Nephron progenitor cell (in vitro differentiated cells): ENCODE data around the gene HLA-DRB5.
A peak's percentile ranks its signal among the peaks of the same experiment; 100 is the strongest.

ENCODE experiments used
- DNase-seq: peaks from one replicate; pipeline ENCODE4 v3.0.0; 2021
- H3K27ac Mint-ChIP-seq: 2 replicates; pipeline ENCODE4 v1.8.0; 2021; ENCODE audit warnings: mild to moderate bottlenecking, moderate library complexity, mixed read lengths
- H3K27me3 Mint-ChIP-seq: 2 replicates; pipeline ENCODE4 v1.8.0; 2021; ENCODE audit warnings: mild to moderate bottlenecking, low read depth, mixed read lengths; ENCODE audit not compliant: poor library complexity
- H3K36me3 Mint-ChIP-seq: 2 replicates; pipeline ENCODE4 v1.8.0; 2021; ENCODE audit warnings: low read depth, mixed read lengths
- H3K4me1 Mint-ChIP-seq: 2 replicates; pipeline ENCODE4 v1.8.0; 2021; ENCODE audit warnings: mixed read lengths
- H3K4me3 Mint-ChIP-seq: 2 replicates; pipeline ENCODE4 v1.8.0; 2021; ENCODE audit warnings: mild to moderate bottlenecking, moderate library complexity, mixed read lengths
- H3K9me3 Mint-ChIP-seq: 2 replicates; pipeline ENCODE4 v1.8.0; 2021; ENCODE audit warnings: mild to moderate bottlenecking, moderate library complexity, mixed read lengths
- CTCF ChIP-seq: fragments of 200-600 bp; sonication (generic); IDR thresholded peaks from 2 replicates; pipeline ENCODE4 v1.5.0; 2021; ENCODE audit warnings: antibody characterized with exemption

Gene HLA-DRB5

GRCh38 chr6:32519910-32520258, 10.2 kb downstream of the HLA-DRB5 start:
- no peak for TF ChIP-seq CTCF
- H3K36me3 Mint-ChIP-seq: no peaks in the 10 kb centered on the region
- peaks cover 36% of the 10 kb centered on the region for H3K27me3 Mint-ChIP-seq
- H3K4me3 Mint-ChIP-seq: no peak overlapping the region
- H3K4me1 Mint-ChIP-seq: peaks cover 52% of the 10 kb centered on the region
- H3K9me3 Mint-ChIP-seq: no peaks in the 10 kb centered on the region
- DNase-seq: no peak
- no peak overlapping the region for H3K27ac Mint-ChIP-seq

DNA sequence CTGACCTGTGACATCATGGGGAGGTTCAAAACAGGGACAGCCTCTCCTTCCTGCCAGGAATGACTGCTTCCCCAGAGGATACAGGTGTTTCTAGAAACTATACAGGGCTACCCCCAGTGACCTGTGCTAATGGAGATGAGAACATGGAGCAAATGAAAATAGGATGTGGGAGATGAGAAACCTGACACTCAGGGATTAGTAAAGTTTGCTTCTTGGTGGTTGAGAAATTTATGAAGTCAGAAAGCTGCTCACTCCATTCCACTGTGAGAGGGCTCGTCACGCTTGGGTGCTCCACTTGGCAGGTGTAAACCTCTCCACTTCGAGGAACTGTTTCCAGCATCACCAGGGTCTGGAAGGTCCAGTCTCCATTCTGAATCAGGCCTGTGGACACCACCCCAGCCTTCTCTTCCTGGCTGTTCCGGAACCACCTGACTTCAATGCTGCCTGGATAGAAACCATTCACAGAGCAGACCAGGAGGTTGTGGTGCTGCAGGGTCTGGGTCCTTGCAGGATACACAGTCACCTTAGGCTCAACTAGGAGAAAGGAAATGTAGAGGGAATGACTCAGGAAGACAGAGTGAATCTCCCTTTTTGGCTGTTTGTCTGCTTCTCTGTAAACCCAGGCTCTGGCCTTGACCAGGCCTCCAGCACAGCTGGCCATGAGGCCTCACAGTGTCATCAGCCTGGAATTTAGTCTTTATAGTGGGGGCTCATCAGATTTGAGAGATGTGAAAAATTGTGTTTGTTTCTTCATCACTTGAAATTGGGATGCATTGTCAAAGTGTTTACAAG, 10.8 kb downstream of the HLA-DRB5 start:
- H3K36me3 Mint-ChIP-seq: no peaks in the 10 kb centered on the region
- DNase-seq: peak; percentile 22
- peaks cover 34% of the 10 kb centered on the region for H3K27me3 Mint-ChIP-seq
- no peak for TF ChIP-seq CTCF
- H3K27ac Mint-ChIP-seq: peak overlapping the region; percentile 46
- no peaks in the 10 kb centered on the region for H3K9me3 Mint-ChIP-seq
- peaks cover 50% of the 10 kb centered on the region for H3K4me1 Mint-ChIP-seq
- peak overlapping the region; percentile 13 for H3K4me3 Mint-ChIP-seq

GRCh38 chr6:32517654-32518445, 12.2 kb downstream of the HLA-DRB5 start:
- DNase-seq: no peak
- Mint-ChIP-seq H3K27me3 (peaks cover 19% of the 10 kb centered on the region), H3K9me3 (no peaks in the 10 kb centered on the region), H3K4me3 (no peak overlapping the region), H3K36me3 (no peaks in the 10 kb centered on the region), H3K27ac (no peak overlapping the region), H3K4me1 (peaks cover 46% of the 10 kb centered on the region)
- no peak for TF ChIP-seq CTCF

DNA sequence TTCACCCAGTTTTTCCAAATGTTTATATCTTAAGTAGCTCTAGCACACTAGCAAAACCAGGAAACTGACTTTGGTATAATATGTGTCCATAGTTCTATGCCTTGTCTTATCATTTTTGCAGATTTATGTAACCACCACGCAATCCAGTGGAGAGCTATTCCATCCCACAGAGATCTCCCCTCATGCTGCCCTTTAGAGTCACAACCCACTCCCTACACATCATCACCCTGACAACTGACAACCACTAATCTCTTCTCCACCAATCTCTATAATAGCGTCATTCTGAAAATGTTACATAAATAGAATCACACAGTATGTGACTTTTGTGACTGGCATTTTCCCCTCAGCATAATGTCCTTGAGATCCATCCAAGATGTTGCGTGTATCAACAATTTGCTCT, 29.1 kb downstream of the HLA-DRB5 start:
- Mint-ChIP-seq H3K9me3 (peaks cover 13% of the 10 kb centered on the region), H3K27me3 (peaks cover 15% of the 10 kb centered on the region), H3K4me1 (no peaks in the 10 kb centered on the region), H3K27ac (no peak overlapping the region), H3K36me3 (no peaks in the 10 kb centered on the region), H3K4me3 (no peak overlapping the region)
- DNase-seq: no peak
- TF ChIP-seq CTCF: no peak

- no peaks in the 10 kb centered on the region for H3K36me3 Mint-ChIP-seq
- TF ChIP-seq CTCF: no peak
- peaks cover 7% of the 10 kb centered on the region for H3K4me1 Mint-ChIP-seq
- H3K9me3 Mint-ChIP-seq: peaks cover 16% of the 10 kb centered on the region
- H3K27me3 Mint-ChIP-seq: peaks cover 15% of the 10 kb centered on the region
- DNase-seq: no peak
- H3K27ac Mint-ChIP-seq: no peak overlapping the region
- no peak overlapping the region for H3K4me3 Mint-ChIP-seq
These were observed 37.7 kb downstream of the HLA-DRB5 start for GRCh38 chr6:32492351-32492750.
